ENCODE data around the gene IRS2. TPM values are rescaled to one million over a fixed set of nuclear protein-coding genes. Genes with fewer than 3 reads are reported as not detected.

The IRS2 gene
- total RNA-seq, 1 experiment from 2014 or later: 5.9 TPM

DNA sequence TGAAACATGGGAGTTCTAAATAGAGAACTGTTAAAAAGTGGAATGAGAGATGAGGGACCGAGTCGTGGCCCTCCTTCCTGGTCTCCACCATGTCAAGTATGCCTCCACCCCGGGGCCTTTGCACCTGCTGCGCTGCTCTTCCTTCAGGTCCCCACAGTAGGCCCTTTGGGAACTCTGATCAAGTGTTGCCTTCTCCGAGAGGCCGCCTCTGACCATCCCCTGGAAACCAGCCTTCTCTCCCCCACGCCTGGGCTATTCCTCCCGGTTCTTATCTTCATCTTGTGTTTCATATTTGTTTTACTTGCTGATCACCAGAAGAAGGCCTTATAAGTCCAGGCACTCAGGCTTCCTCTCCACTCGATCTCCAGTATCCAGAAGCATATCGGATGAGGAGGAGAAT lies 40.0 kb downstream of the IRS2 start:
- no TSS peak for BruUV-seq (replicated peaks)
- TF ChIP-seq SIN3A (IDR thresholded peaks at IDR 0.05; ENCODE audit: borderline replicate concordance, insufficient read depth, low read depth, low read length) (no peak), POLR2AphosphoS5 (IDR thresholded peaks at IDR 0.05; ENCODE audit: low read depth, low read length) (no peak), TCF7L2 (IDR thresholded peaks at IDR 0.05; ENCODE audit: low read depth, low read length) (no peak), CTCF (IDR thresholded peaks at IDR 0.05) (no peak)
- TF ChIP-seq, protein P1, sequence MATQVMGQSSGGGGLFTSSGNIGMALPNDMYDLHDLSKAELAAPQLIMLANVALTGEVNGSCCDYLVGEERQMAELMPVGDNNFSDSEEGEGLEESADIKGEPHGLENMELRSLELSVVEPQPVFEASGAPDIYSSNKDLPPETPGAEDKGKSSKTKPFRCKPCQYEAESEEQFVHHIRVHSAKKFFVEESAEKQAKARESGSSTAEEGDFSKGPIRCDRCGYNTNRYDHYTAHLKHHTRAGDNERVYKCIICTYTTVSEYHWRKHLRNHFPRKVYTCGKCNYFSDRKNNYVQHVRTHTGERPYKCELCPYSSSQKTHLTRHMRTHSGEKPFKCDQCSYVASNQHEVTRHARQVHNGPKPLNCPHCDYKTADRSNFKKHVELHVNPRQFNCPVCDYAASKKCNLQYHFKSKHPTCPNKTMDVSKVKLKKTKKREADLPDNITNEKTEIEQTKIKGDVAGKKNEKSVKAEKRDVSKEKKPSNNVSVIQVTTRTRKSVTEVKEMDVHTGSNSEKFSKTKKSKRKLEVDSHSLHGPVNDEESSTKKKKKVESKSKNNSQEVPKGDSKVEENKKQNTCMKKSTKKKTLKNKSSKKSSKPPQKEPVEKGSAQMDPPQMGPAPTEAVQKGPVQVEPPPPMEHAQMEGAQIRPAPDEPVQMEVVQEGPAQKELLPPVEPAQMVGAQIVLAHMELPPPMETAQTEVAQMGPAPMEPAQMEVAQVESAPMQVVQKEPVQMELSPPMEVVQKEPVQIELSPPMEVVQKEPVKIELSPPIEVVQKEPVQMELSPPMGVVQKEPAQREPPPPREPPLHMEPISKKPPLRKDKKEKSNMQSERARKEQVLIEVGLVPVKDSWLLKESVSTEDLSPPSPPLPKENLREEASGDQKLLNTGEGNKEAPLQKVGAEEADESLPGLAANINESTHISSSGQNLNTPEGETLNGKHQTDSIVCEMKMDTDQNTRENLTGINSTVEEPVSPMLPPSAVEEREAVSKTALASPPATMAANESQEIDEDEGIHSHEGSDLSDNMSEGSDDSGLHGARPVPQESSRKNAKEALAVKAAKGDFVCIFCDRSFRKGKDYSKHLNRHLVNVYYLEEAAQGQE (IDR thresholded peaks at IDR 0.05; ENCODE audit: insufficient read depth in 1 of 2, low read depth in 2 of 2, low read length in 1 of 2): no peak
- DNase-seq (ENCODE audit: low read depth, low spot score) (no peak), ATAC-seq (no peak)
- Histone ChIP-seq H3K36me3 (ENCODE audit: control insufficient read depth, insufficient read depth, low read length) (no peaks in the 10 kb centered on the region), H3K27me3 (ENCODE audit: control insufficient read depth, insufficient read depth, low read length) (no peaks in the 10 kb centered on the region), H3K4me3 (ENCODE audit: low read depth in 2 of 2, low read length in 2 of 2) (no peak overlapping the region), H3K9me3 (ENCODE audit: control insufficient read depth, insufficient read depth, low read depth, low read length) (no peaks in the 10 kb centered on the region), H3K4me1 (ENCODE audit: control insufficient read depth, insufficient read depth, low read length) (peaks cover 5% of the 10 kb centered on the region), H3K27ac (ENCODE audit: low read length) (no peak overlapping the region)
- in situ Hi-C loops (cut with HindIII; ENCODE audit: low pct_unique_long_range_greater_than_20kb, low sequenced_read_pairs): no loop called here
- intact Hi-C loops (cut with micrococcal nuclease; ENCODE audit: unreplicated experiment): no loop called here
- POLR2A ChIA-PET: no interaction called here
- CTCF ChIA-PET: no interaction called here

DNA sequence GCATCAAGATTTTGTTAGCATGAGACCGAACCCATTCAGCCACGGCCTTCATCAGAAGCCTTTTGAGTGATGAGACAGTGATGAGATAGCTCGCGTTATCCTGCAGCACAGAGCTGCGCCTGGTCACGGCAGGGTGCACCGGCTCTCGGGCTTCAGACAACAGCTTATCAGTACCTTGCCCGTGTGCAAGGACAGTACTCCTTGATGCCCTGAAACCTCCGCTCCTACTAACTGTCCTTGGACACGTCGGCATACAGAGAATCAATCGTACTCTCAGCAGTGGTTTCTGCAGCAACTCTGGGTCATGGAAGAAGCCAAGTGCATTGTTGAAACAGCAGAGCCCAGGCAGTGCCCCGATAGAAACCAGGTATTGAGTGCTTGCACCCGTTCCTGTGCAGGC lies 40.7 kb downstream of the IRS2 start:
- CTCF ChIA-PET: no interaction called here
- no peaks in the 10 kb centered on the region for H3K9me3 ChIP-seq (ENCODE audit: control insufficient read depth, insufficient read depth, low read depth, low read length)
- no peak for DNase-seq (ENCODE audit: low read depth, low spot score)
- in situ Hi-C loops (cut with HindIII; ENCODE audit: low pct_unique_long_range_greater_than_20kb, low sequenced_read_pairs) (no loop called here), intact Hi-C loops (cut with micrococcal nuclease; ENCODE audit: unreplicated experiment) (no loop called here)
- POLR2A ChIA-PET: no interaction called here
- H3K27me3 ChIP-seq (ENCODE audit: control insufficient read depth, insufficient read depth, low read length): no peaks in the 10 kb centered on the region
- H3K4me3 ChIP-seq (ENCODE audit: low read depth in 2 of 2, low read length in 2 of 2): no peak overlapping the region
- H3K27ac ChIP-seq (ENCODE audit: low read length): no peak overlapping the region
- TF ChIP-seq CTCF (IDR thresholded peaks at IDR 0.05): no peak
- no peak for TF ChIP-seq SIN3A (IDR thresholded peaks at IDR 0.05; ENCODE audit: borderline replicate concordance, insufficient read depth, low read depth, low read length)
- TF ChIP-seq, protein P1 (IDR thresholded peaks at IDR 0.05; ENCODE audit: insufficient read depth in 1 of 2, low read depth in 2 of 2, low read length in 1 of 2): no peak
- TF ChIP-seq POLR2AphosphoS5 (IDR thresholded peaks at IDR 0.05; ENCODE audit: low read depth, low read length): no peak
- TF ChIP-seq TCF7L2 (IDR thresholded peaks at IDR 0.05; ENCODE audit: low read depth, low read length): no peak
- H3K36me3 ChIP-seq (ENCODE audit: control insufficient read depth, insufficient read depth, low read length): no peaks in the 10 kb centered on the region
- H3K4me1 ChIP-seq (ENCODE audit: control insufficient read depth, insufficient read depth, low read length): peaks cover 5% of the 10 kb centered on the region
- no peak for ATAC-seq
- BruUV-seq (replicated peaks): no TSS peak
